ENCODE results near the gene CHID1. TPM values are rescaled to one million over a fixed set of nuclear protein-coding genes. Genes with fewer than 3 reads are reported as not detected.

Gene CHID1
- total and polyA plus RNA-seq, 2 experiments from 2014 or later = 54.1 to 67.3 TPM

GRCh38 chr11:872799-873198 is 37.8 kb downstream of the CHID1 start (continued):
- TF ChIP-seq ZNF462 (CRISPR knock-in tag; IDR thresholded peaks at IDR 0.05) (no peak), CTCF (conservative IDR thresholded peaks at IDR 0.05; ENCODE audit: low read depth in 2 of 2) (no peak), REST (IDR thresholded peaks at IDR 0.05; ENCODE audit: unreplicated experiment) (no peak)

Measured in GM23338 (cell line).